Measurements from ENCODE around the gene UBE4A. TPM values are rescaled to one million over a fixed set of nuclear protein-coding genes. Genes with fewer than 3 reads are reported as not detected.

UBE4A gene
- total RNA-seq, 1 donor from 2014 or later: 38.0 TPM

GRCh38 chr11:118436639-118437207 is 77.3 kb downstream of the UBE4A start:
- peak; percentile 14 for DNase-seq (ENCODE audit: low spot score)

GRCh38 chr11:118437208-118438125 is 78.1 kb downstream of the UBE4A start:
- DNase-seq (ENCODE audit: low spot score): peak; percentile 62

GRCh38 chr11:118438314-118438931 is 79.0 kb downstream of the UBE4A start:
- DNase-seq (ENCODE audit: low spot score): peak; percentile 36

- no peak for DNase-seq (ENCODE audit: low spot score)
These were observed 80.2 kb downstream of the UBE4A start for GRCh38 chr11:118439646-118440045.

GRCh38 chr11:118441770-118442275 is 82.4 kb downstream of the UBE4A start:
- no peak for DNase-seq (ENCODE audit: low spot score)

- DNase-seq (ENCODE audit: low spot score): no peak
These were observed 82.9 kb downstream of the UBE4A start for GRCh38 chr11:118442301-118442700.

GRCh38 chr11:118442908-118443589 is 83.6 kb downstream of the UBE4A start:
- no peak for DNase-seq (ENCODE audit: low spot score)

- no peak for DNase-seq (ENCODE audit: low spot score)
These were observed 84.3 kb downstream of the UBE4A start for GRCh38 chr11:118443590-118444218.

- DNase-seq (ENCODE audit: low spot score): no peak
These were observed 88.0 kb downstream of the UBE4A start for GRCh38 chr11:118447423-118447822.

- no peak for DNase-seq (ENCODE audit: low spot score)
These were observed 88.9 kb downstream of the UBE4A start for GRCh38 chr11:118448294-118448693.

Other genes with a start within 250 kb of the UBE4A start
- 3.5 TPM for gene SCN4B, start 206.8 kb upstream of the UBE4A start, total RNA-seq
- gene SCN2B, start 183.0 kb upstream of the UBE4A start, total RNA-seq: 0.69 TPM
- 12.9 TPM for gene JAML, start 134.6 kb upstream of the UBE4A start, total RNA-seq
- gene MPZL3, start 107.2 kb upstream of the UBE4A start, total RNA-seq: 23.2 TPM
- 72.5 TPM for gene MPZL2, start 95.3 kb upstream of the UBE4A start, total RNA-seq
- 15.7 TPM for gene CD3E, start 54.9 kb upstream of the UBE4A start, total RNA-seq
- 12.4 TPM for gene CD3D, start 16.9 kb upstream of the UBE4A start, total RNA-seq
- gene CD3G, start 15.3 kb upstream of the UBE4A start, total RNA-seq: 3.0 TPM
- 196 TPM for gene ATP5MG, start 42.0 kb downstream of the UBE4A start, total RNA-seq
- 61.2 TPM for gene KMT2A, start 76.9 kb downstream of the UBE4A start, total RNA-seq
- 1.2 TPM for gene TTC36, start 167.9 kb downstream of the UBE4A start, total RNA-seq
- 41.5 TPM for gene TMEM25, start 171.6 kb downstream of the UBE4A start, total RNA-seq
- gene IFT46, start 206.3 kb downstream of the UBE4A start, total RNA-seq: 20.4 TPM
- 134 TPM for gene ARCN1, start 212.8 kb downstream of the UBE4A start, total RNA-seq
- gene PHLDB1, start 248.0 kb downstream of the UBE4A start, total RNA-seq: 89.6 TPM